Common myeloid progenitor, CD34-positive (primary cell): ENCODE data around the gene TTLL3.
"Not testable (repeated sequence)": the region's sequence is repeated elsewhere in the genome, so short reads cannot be mapped to it uniquely, and the experiment has no call there.

Source experiments
- CTCF ChIA-PET: fragments of 350-600 bp; sonication (Branson Sonifier 250); formaldehyde crosslinking; loops from one replicate; lab custom pipeline; 2021; ENCODE audit warnings: antibody characterized with exemption; lab: Charles Lee
- POLR2A ChIA-PET: fragments of 350-600 bp; sonication (Branson Sonifier 250); formaldehyde crosslinking; loops from one replicate; lab custom pipeline; 2021; ENCODE audit warnings: antibody characterized with exemption; lab: Charles Lee
- DNase-seq, 3 donors: peaks; one replicate each; pipeline versions ENCODE4 v3.0.0 to v3.0.0-alpha.2; 2013
- H3K27ac ChIP-seq, 2 experiments: 1 replicate in 1 of 2; 2 replicates in 1 of 2; pipeline ENCODE4 v1.7.0; 2013; ENCODE audit warnings: inconsistent platforms in 2 of 2, low read length in 2 of 2, mild to moderate bottlenecking in 2 of 2, low read depth in 1 of 2, moderate library complexity in 1 of 2; ENCODE audit not compliant: severe bottlenecking in 2 of 2, insufficient read depth in 1 of 2, poor library complexity in 1 of 2
- H3K27me3 ChIP-seq, 5 experiments: replicated peaks in 2 of 5; 1 replicate in 3 of 5; 2 replicates in 2 of 5; pipeline versions ENCODE4 v1.6.1 to v1.7.0; 2013; ENCODE audit warnings: low read length in 4 of 5, mild to moderate bottlenecking in 2 of 5, moderate library complexity in 2 of 5, inconsistent platforms in 1 of 5; ENCODE audit not compliant: insufficient read depth in 5 of 5, control insufficient read depth in 4 of 5
- H3K36me3 ChIP-seq, 4 experiments: 1 replicate in 2 of 4; 2 replicates in 2 of 4; pipeline versions ENCODE4 v1.6.1 to v1.7.0; 2013; ENCODE audit warnings: low read length in 3 of 4, control low read depth in 1 of 4, mild to moderate bottlenecking in 1 of 4; ENCODE audit not compliant: control insufficient read depth in 4 of 4, insufficient read depth in 4 of 4
- H3K4me1 ChIP-seq, 4 experiments: 1 replicate in 3 of 4; 2 replicates in 1 of 4; pipeline versions ENCODE4 v1.6.1 to v1.7.1; 2013; ENCODE audit warnings: low read length in 3 of 4, mild to moderate bottlenecking in 3 of 4, control low read depth in 1 of 4, inconsistent platforms in 1 of 4, moderate library complexity in 1 of 4; ENCODE audit not compliant: control insufficient read depth in 4 of 4, insufficient read depth in 4 of 4; ENCODE audit errors: control extremely low read depth in 1 of 4
- H3K4me3 ChIP-seq, 7 experiments: 1 replicate in 4 of 7; 2 replicates in 3 of 7; pipeline versions ENCODE4 v1.5.1 to v1.7.0; 2013; ENCODE audit warnings: mild to moderate bottlenecking in 7 of 7, low read length in 6 of 7, moderate library complexity in 6 of 7, inconsistent platforms in 2 of 7, low read depth in 2 of 7, control low read depth in 1 of 7; ENCODE audit not compliant: insufficient read depth in 4 of 7, control insufficient read depth in 1 of 7; ENCODE audit errors: extremely low read depth in 1 of 7
- H3K9me3 ChIP-seq, 5 experiments: 1 replicate in 4 of 5; 2 replicates in 1 of 5; pipeline versions ENCODE4 v1.6.1 to v1.7.1; 2013; ENCODE audit warnings: low read length in 4 of 5, mild to moderate bottlenecking in 2 of 5, inconsistent platforms in 1 of 5, low read depth in 1 of 5, moderate library complexity in 1 of 5; ENCODE audit not compliant: control insufficient read depth in 4 of 5, insufficient read depth in 2 of 5; ENCODE audit errors: control extremely low read depth in 1 of 5
- WGBS: methylation state at CpG from one replicate; pipeline ENCODE4 v1.1.5; 2013; ENCODE audit not compliant: insufficient coverage; 5-methylcytosine and 5-hydroxymethylcytosine counted together

The TTLL3 gene

DNA sequence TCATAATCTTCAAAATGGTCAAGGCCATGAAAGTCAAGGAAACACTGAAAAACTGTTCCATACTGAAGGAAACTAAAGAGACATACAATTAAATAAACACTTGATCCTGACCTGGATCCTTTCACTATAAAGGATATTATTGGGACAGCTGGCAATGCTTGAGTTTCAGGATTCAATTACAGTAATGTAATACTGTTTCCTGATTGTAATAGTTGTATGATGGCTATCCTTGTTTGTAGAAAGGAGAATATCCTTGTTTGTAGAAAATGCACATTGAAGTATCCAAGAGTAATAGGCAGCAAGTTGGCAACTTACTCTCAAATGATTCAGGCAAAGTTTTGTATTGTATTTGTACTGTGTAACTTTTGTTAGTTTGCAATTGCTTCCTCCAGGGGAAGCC lies 65.4 kb downstream of the TTLL3 start:
- no peaks in the 10 kb centered on the region for H3K36me3 ChIP-seq
- DNase-seq = no peak
- H3K27ac ChIP-seq = no peak overlapping the region
- ChIA-PET POLR2A (no interaction called here), CTCF (no interaction called here)
- no peaks in the 10 kb centered on the region for H3K9me3 ChIP-seq
- no peak overlapping the region for H3K4me3 ChIP-seq
- no peaks in the 10 kb centered on the region for H3K27me3 ChIP-seq
- H3K4me1 ChIP-seq = peaks cover 0 to 4% (median 0%) of the 10 kb centered on the region in 4 experiments

GRCh38 chr3:9876255-9876654 lies 66.2 kb downstream of the TTLL3 start:
- H3K27me3 ChIP-seq, H3K9me3 ChIP-seq, H3K4me3 ChIP-seq, POLR2A ChIA-PET, H3K27ac ChIP-seq, H3K4me1 ChIP-seq, H3K36me3 ChIP-seq, DNase-seq: not testable (repeated sequence)
- CTCF ChIA-PET = interaction anchor here (1.3 kb wide), 1 partner anchor 56 kb away, joined by 3 read pairs; no protein-coding TSS in a partner anchor
- 100% methylated on average over 2 of the region's 4 CpGs for WGBS

DNA sequence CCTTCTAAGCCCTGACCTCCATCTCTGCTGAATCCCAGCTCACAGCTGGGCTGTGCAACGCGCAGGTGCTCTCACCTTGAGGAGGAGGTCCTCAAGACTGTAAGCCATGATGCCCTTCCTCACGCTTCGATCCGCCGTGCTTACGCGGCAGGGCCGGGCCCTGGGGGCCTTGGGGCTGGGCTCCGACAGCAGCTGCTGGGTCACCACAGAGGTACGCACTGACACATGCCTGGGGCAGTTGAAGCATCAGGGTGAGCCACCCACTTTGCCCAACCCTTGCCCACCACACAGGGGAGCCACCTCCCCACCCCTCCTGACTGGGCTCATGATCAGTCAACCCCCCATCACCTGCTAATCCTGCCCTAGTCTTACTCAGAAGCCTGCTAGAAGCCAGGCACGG lies 66.9 kb downstream of the TTLL3 start:
- Histone ChIP-seq H3K9me3 (no peaks in the 10 kb centered on the region), H3K27ac (no peak overlapping the region), H3K36me3 (no peaks in the 10 kb centered on the region), H3K27me3 (no peaks in the 10 kb centered on the region), H3K4me1 (no peaks in the 10 kb centered on the region), H3K4me3 (no peak overlapping the region)
- POLR2A ChIA-PET = no interaction called here
- 93% methylated on average over 11 of the region's 12 CpGs for WGBS
- peak in 2 of 3 donors; percentile 40 to 46 for DNase-seq
- CTCF ChIA-PET = interaction anchor here (1.1 to 1.3 kb wide), 2 partner anchors 16 to 56 kb away, joined by 3 read pairs; no protein-coding TSS in a partner anchor

DNA sequence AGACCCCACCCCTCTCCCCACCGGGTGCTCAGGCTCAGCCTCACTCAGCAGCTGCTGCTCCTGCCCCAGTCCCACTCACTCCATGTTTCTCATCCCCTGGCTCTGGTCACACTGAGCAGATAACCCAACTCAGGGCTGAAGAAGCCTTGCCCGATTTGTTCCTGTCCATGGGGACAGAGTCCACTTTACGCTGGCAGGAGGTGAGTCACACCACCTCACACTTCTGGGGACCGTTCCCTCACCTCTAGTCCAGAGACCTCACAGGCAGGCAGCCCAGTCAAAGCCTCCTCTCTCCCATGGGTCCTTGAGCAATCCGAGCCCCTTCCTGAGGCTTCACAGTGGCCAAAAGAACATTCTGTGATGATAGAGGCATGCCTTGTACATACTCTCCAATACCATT lies 68.6 kb downstream of the TTLL3 start:
- no peak for DNase-seq
- CTCF ChIA-PET = interaction anchor here (1.0 to 1.5 kb wide), 2 partner anchors 15 to 24 kb away, joined by 3 to 4 read pairs; partner anchors contain the start of gene IL17RE
- Histone ChIP-seq H3K4me3 (no peak overlapping the region), H3K36me3 (no peaks in the 10 kb centered on the region), H3K27me3 (no peaks in the 10 kb centered on the region), H3K4me1 (no peaks in the 10 kb centered on the region), H3K27ac (no peak overlapping the region), H3K9me3 (no peaks in the 10 kb centered on the region)
- POLR2A ChIA-PET = no interaction called here
- 85% methylated on average over 3 of the region's 5 CpGs for WGBS

- Histone ChIP-seq H3K36me3 (no peaks in the 10 kb centered on the region), H3K4me1 (no peaks in the 10 kb centered on the region), H3K4me3 (no peak within 1 kb of the TSS), H3K27me3 (no peaks in the 10 kb centered on the region), H3K9me3 (no peaks in the 10 kb centered on the region), H3K27ac (no peak within 1 kb of the TSS)
- DNase-seq = no peak
- WGBS = 99% methylated on average over 6 of the region's 7 CpGs
- POLR2A ChIA-PET = no interaction called here
- CTCF ChIA-PET = interaction anchor here (1.0 to 1.9 kb wide), 5 partner anchors 15 to 51 kb away, joined by 3 to 5 read pairs (median 4); no protein-coding TSS in a partner anchor
Measured at GRCh38 chr3:9879830-9880549, 69.9 kb downstream of the TTLL3 start, which contains the start of gene CIDEC. TSS of gene CIDEC (minus strand) at chr3:9880253. CDS start at chr3:9878486, 1,767 bp downstream.

DNA sequence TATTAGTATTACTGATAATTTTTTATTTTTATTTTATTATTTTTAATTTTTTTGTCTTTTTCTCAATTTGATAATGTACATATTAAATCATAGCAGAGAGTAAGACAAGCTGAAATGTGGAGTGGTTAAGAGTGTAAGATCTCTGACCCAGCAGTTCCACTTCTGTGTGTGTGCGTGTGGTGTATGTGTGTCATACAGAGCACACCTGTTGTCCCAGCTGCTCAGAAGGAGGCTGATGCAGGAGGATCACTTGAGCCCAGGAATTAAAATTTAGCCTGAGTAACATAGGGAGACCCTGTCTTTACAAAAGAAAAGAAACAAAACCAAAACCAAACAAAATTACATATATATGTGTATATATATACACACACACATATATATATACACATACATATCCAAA lies 71.4 kb downstream of the TTLL3 start:
- no peak for DNase-seq
- CTCF ChIA-PET = interaction anchor here (1.9 kb wide), 1 partner anchor 32 kb away, joined by 4 read pairs; no protein-coding TSS in a partner anchor

More for the DNA sequence above, 71.4 kb downstream of the TTLL3 start:
- Histone ChIP-seq H3K4me1 (no peaks in the 10 kb centered on the region), H3K27me3 (no peaks in the 10 kb centered on the region), H3K36me3 (no peaks in the 10 kb centered on the region), H3K4me3 (no peak overlapping the region), H3K27ac (no peak overlapping the region), H3K9me3 (no peaks in the 10 kb centered on the region)
- no CpG with 5 or more reads among the region's 1 CpG for WGBS
- POLR2A ChIA-PET = no interaction called here
